Measurements from ENCODE around the gene ZNF536.

The ZNF536 gene

DNA sequence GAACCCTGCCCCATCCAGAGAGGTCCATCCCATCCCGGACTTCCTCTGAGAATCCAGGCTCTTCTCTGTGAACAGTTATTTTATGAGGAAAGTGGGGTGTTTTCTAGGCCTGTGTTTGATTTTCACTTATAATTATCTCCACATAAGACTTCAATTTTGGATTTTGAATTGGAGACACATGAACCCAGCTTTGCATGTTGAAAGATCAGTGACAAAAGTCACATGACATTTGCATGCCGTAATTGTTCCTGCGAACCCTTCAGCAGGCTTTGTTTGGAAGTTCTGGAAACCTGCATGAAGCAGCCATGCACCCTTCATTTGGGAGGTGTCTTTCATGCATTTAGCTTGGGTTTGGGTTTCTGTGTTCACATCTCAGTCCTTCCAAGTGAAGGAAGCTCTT, 44.9 kb upstream of the ZNF536 start:
- no peak overlapping the region for H3K27ac ChIP-seq
- TF ChIP-seq ZFX (IDR thresholded peaks at IDR 0.05; ENCODE audit: borderline replicate concordance) (no peak), CTCF (IDR thresholded peaks at IDR 0.05) (no peak)

- H3K27ac ChIP-seq: no peak overlapping the region
- TF ChIP-seq CTCF (IDR thresholded peaks at IDR 0.05): no peak
- TF ChIP-seq ZFX (IDR thresholded peaks at IDR 0.05; ENCODE audit: borderline replicate concordance): no peak
These were observed 44.1 kb upstream of the ZNF536 start for GRCh38 chr19:30328096-30328495.

DNA sequence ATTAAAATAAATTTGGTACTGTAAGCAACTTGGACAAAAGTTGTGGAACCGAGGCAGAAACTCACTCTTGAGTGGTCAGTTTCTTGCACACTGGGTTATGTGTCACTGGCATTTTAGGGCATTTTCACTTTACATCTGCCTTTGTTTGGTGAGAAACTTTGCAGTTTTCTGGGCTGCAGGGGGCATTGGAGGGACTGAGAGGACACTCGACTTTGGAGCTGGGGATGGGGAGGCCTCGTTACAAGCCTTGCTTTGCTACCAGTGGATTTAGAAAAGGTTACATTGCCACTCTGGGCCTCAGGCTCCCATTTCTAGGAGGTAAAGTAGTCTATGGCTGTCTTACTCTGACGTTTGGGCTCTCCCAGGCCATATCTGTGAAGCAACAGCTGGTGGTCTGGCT, 41.9 kb upstream of the ZNF536 start:
- no peak overlapping the region for H3K27ac ChIP-seq
- no peak for TF ChIP-seq CTCF (IDR thresholded peaks at IDR 0.05)
- TF ChIP-seq ZFX (IDR thresholded peaks at IDR 0.05; ENCODE audit: borderline replicate concordance): no peak

DNA sequence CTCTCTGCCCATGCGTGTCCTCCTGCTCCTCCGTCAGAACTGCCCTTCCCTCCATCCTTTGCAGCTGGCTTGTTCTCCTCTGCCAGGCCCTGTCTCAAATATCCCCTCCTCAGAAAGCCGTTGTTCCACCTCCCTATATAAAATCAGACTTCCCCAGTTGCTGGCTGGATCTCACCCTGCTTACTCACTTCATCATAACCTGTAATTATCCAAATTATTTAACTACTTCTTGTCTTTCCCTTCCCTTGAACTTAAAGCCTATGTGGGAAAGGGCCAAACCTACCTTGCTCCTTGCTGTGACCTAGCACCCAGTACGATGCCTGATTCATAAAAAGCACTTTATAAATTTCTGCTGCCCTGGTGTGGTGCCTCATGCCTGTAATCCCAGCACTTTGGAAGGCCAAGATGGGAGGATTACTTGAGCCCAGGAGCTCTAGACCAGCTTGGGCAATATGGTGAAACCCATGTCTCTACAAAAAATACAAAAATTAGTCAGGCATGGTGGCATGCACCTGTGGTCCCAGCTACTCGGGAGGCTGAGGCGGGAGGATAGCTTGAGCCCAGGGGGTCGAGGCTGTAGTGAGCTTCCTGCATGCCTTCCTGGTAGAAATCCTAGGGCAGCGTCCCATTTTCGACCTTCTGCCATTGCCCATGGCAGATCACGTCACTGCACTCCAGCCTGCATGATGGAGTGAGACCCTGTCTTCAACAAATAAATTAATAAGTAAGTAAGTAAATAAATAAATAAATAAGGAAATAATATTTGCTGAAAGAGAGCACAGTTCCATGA, 39.5 kb upstream of the ZNF536 start:
- TF ChIP-seq ZFX (IDR thresholded peaks at IDR 0.05; ENCODE audit: borderline replicate concordance): no peak
- no peak for TF ChIP-seq CTCF (IDR thresholded peaks at IDR 0.05)

DNA sequence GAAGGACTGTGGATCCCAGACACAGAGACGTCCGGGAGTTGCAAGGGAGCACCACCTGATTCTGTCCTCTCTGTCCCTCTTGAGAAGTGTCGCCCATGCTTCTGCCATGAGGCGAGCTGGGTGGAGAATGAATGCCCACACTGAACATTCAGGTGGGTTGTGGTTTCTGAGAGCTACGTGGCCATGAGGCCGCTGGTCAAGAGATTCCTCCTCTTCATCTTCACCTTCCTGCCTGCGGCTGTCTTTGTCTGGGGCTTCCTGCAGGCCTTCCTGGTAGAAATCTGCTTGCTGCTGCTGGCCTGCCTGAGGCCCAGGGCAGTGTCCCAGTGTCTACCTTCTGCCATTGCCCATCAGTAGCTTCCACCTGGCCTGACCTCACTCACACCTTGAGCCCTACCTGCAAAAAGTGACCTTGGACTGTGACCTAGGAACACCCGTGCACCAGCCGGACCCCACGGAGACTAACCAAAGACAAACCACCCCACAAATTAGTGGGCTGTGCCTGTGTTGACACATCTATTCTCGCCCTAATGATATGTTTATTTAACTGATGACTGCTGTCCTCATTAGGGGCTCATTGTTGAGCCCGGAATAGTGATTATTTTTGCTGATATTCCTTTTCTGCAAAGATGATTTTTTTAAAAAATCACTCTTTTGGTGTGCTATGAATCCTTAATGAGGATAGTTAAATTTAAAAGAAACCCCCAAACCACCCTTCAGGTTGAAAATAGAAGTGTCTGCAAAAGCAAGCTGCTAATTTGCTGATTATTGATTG, 38.7 kb upstream of the ZNF536 start:
- H3K27ac ChIP-seq: no peak overlapping the region
- no peak for TF ChIP-seq CTCF (IDR thresholded peaks at IDR 0.05)

More for the DNA sequence above, 39.5 kb upstream of the ZNF536 start:
- no peak overlapping the region for H3K27ac ChIP-seq

GRCh38 chr19:30334841-30335240, 37.3 kb upstream of the ZNF536 start:
- TF ChIP-seq ZFX (IDR thresholded peaks at IDR 0.05; ENCODE audit: borderline replicate concordance) (no peak), CTCF (IDR thresholded peaks at IDR 0.05) (no peak)
- H3K27ac ChIP-seq: no peak overlapping the region

DNA sequence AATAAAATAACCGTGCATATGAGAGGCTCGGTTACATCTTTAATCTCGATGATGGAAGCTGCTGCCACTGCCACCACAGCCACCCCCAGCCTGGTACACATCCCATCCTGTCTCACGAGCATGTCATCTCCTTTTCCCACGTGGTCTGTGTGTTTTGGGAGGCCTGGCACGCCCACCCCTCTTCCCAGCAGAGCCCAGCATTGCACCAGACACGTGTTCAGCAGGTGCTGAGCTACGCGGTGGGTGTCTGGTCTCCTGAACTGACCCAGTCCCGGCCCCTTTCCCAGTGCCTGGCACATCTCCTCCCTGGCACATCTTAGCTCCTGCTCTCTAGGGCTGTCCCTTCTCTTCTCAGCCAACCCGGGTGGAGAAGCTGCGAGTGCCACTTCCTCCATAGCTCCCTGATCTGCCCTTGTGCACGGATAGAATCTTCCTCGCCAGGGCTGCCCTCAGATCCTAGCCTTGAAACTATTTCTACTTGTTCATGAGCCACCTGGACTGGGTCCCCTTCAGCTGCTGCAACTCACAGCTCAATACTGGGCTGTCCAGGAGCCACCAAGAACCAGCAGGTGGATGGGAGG, 36.8 kb upstream of the ZNF536 start:
- no peak overlapping the region for H3K27ac ChIP-seq
- TF ChIP-seq CTCF (IDR thresholded peaks at IDR 0.05): no peak
- TF ChIP-seq ZFX (IDR thresholded peaks at IDR 0.05; ENCODE audit: borderline replicate concordance): no peak
